C4-2B (cell line): ENCODE data around the gene LRIT1.

Experiments
- H3K27ac ChIP-seq: fragments of 450-650 bp; 2 replicates; pipeline ENCODE4 v1.5.1; 2017
- ZFX ChIP-seq: fragments of 450-650 bp; IDR thresholded peaks from 2 replicates; pipeline ENCODE4 v1.6.1; 2017
- TF ChIP-seq, protein P1 (sequence below): fragments of 450-650 bp; conservative IDR thresholded peaks from 2 replicates; pipeline ENCODE4 v1.5.1; 2017; ENCODE audit warnings: mild to moderate bottlenecking

Gene LRIT1

GRCh38 chr10:84233940-84234339 is 7.4 kb downstream of the LRIT1 start:
- TF ChIP-seq, protein P1, sequence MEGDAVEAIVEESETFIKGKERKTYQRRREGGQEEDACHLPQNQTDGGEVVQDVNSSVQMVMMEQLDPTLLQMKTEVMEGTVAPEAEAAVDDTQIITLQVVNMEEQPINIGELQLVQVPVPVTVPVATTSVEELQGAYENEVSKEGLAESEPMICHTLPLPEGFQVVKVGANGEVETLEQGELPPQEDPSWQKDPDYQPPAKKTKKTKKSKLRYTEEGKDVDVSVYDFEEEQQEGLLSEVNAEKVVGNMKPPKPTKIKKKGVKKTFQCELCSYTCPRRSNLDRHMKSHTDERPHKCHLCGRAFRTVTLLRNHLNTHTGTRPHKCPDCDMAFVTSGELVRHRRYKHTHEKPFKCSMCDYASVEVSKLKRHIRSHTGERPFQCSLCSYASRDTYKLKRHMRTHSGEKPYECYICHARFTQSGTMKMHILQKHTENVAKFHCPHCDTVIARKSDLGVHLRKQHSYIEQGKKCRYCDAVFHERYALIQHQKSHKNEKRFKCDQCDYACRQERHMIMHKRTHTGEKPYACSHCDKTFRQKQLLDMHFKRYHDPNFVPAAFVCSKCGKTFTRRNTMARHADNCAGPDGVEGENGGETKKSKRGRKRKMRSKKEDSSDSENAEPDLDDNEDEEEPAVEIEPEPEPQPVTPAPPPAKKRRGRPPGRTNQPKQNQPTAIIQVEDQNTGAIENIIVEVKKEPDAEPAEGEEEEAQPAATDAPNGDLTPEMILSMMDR: no peak
- TF ChIP-seq ZFX: no peak
- H3K27ac ChIP-seq: no peak overlapping the region

DNA sequence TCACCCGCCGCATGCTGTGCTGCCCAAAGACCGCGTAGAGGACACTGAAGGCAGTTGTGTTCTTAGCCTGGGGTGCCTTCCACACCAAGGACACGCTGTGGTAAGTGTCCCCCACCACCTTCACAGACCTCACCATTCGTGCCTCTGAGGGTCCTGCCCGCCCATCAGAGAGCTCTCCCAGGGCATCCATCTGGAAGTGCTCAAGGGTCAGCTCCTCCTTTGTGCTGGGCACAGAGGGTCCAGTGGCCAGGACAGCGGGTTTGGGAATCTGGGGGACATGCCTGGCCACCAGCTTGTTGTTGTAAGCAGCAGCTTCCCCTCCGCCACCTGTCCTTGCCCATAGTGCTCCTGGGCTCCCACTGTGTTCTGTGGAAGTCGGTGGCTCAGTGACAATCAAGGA is 9.0 kb downstream of the LRIT1 start:
- no peak overlapping the region for H3K27ac ChIP-seq
- no peak for TF ChIP-seq ZFX
- TF ChIP-seq, protein P1: no peak

GRCh38 chr10:84230359-84230758 is 11.0 kb downstream of the LRIT1 start:
- no peak overlapping the region for H3K27ac ChIP-seq
- TF ChIP-seq, protein P1: no peak
- TF ChIP-seq ZFX: no peak

- TF ChIP-seq, protein P1: no peak
- TF ChIP-seq ZFX: no peak
- no peak overlapping the region for H3K27ac ChIP-seq
Measured at GRCh38 chr10:84227810-84228209, 13.5 kb downstream of the LRIT1 start.

DNA sequence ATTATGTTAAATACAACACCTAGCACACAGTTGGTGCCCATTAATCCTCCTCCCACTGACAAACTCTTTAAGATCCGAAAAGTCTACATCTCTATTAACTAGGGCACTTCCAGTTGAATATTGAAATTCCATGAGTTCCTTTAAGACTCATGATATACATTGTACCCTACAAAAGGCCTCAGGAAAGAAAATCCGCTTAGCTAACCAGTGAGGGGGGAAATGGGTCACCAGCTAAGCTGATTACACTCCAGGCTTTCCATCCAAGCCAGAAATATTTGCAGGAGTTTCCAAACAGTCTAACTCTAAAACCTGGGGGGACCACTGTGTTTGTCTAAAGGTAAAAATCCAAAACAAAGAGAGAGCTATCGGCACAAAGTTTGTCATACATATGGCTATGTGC is 14.7 kb downstream of the LRIT1 start:
- TF ChIP-seq ZFX: no peak
- TF ChIP-seq, protein P1: no peak
- no peak overlapping the region for H3K27ac ChIP-seq

DNA sequence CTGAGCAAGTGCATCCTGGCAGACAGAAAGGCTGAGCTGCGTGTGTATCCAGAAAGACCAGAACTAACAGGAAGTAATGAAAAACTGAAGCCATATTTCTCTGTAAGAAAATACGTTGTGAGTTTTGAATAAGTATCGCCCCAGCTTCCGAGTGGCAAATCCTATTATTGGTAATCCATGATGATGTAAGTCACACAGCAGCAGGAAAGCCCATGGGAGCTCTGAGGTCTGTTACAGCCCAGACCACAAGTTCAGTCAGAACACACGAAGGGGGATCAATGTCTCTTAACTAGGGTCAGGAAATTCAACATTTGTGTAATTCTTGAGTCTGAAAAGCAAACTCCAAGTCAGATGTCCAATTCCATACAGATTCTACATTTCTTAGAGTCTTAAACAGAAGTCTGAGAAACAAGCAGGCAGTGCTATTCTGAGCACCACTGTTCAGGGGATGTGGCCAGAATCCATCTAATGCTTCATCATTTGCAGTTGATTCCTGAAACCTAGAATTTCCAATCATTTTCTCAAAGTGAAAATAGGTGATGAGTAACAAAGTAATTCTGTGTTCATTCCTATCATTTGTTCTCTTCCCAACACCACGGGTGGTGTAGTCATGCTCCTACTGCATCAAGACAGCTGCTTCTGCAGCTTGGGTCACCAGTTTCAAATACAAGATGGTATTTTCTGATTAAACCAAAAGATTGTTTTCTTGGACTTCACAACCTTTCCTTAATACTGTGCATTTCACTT is 15.7 kb downstream of the LRIT1 start, which contains the start of gene LRIT2:
Gene LRIT2, minus strand, starts transcription at position 118 of the 747 bp plus-strand sequence. Its CDS starts 24 bp downstream, at position 94.
- H3K27ac ChIP-seq: no peak within 1 kb of the TSS
- TF ChIP-seq, protein P1: no peak
- TF ChIP-seq ZFX: no peak

- no peak for TF ChIP-seq ZFX
- TF ChIP-seq, protein P1: no peak
- H3K27ac ChIP-seq: no peak overlapping the region
Measured at GRCh38 chr10:84224411-84225028, 16.8 kb downstream of the LRIT1 start.
